SK-N-MC (cell line): Measurements from ENCODE around the gene TBCEL.
"Not testable (repeated sequence)": the region's sequence is repeated elsewhere in the genome, so short reads cannot be mapped to it uniquely, and the experiment has no call there.

Source experiments
- DNase-seq: peaks from one replicate; pipeline ENCODE4 v3.0.0-alpha.2; 2011; ENCODE audit warnings: low read depth, low spot score
- H3K27ac ChIP-seq: fragments of 200-600 bp; sonication (generic); 2 replicates; pipeline ENCODE4 v1.5.1; 2016; ENCODE audit warnings: mixed run types
- H3K36me3 ChIP-seq: fragments of 200-600 bp; sonication (generic); 2 replicates; pipeline ENCODE4 v1.6.1; 2017; ENCODE audit warnings: antibody characterized with exemption, low read length, mixed read lengths; ENCODE audit not compliant: insufficient read depth
- H3K4me3 ChIP-seq: fragments of 200-600 bp; sonication (generic); 2 replicates; pipeline ENCODE4 v1.5.1; 2016
- H3K9ac ChIP-seq: fragments of 200-600 bp; sonication (generic); 2 replicates; pipeline ENCODE4 v1.8.0; 2017; ENCODE audit warnings: mixed run types, mixed read lengths; ENCODE audit not compliant: insufficient read length
- H3K9me3 ChIP-seq: fragments of 200-600 bp; sonication (generic); 2 replicates; pipeline ENCODE4 v1.6.1; 2017; ENCODE audit warnings: low read depth, mild to moderate bottlenecking, antibody characterized with exemption, low read length, moderate library complexity, mixed read lengths
- EZH2 ChIP-seq: fragments of 200-600 bp; sonication (generic); IDR thresholded peaks from one replicate; pipeline ENCODE4 v1.6.1; 2017; ENCODE audit warnings: antibody characterized with exemption
- FOXP2 ChIP-seq: optimal IDR thresholded peaks from 2 replicates; pipeline ENCODE3; 2011; ENCODE audit warnings: mild to moderate bottlenecking, moderate library complexity; ENCODE audit not compliant: insufficient read depth; ENCODE audit errors: extremely low read length, control extremely low read depth
- POLR2AphosphoS5 ChIP-seq: IDR thresholded peaks from 2 replicates; pipeline ENCODE4 v1.6.1; 2012; ENCODE audit warnings: mild to moderate bottlenecking, low read depth, low read length, borderline replicate concordance

The TBCEL gene

DNA sequence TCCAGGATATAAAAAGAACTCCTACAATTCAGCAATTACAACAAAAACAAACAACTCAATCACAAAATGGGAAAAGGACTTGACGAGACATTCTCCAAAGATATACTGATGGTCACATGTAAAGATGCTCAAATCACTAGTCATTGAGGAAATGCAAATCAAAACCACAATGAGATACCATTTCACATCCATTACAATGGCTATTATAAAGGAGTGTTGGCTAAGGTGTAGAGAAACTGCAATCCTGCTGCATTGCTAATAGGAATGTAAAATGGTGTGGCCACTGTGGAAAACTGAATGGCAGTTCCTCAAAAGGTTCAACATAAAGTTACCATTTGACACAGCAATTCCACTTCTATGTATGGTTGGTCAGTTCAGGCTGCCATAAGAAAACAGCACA is 11.8 kb upstream of the TBCEL start:
- H3K27ac ChIP-seq: no peak overlapping the region
- H3K4me3 ChIP-seq: no peak overlapping the region
- no peak overlapping the region for H3K9ac ChIP-seq
- DNase-seq: no peak
- H3K9me3 ChIP-seq: no peaks in the 10 kb centered on the region
- TF ChIP-seq POLR2AphosphoS5 (no peak), FOXP2 (no peak), EZH2 (no peak)
- H3K36me3 ChIP-seq: no peaks in the 10 kb centered on the region

GRCh38 chr11:121018746-121019145 is 5.2 kb upstream of the TBCEL start:
- TF ChIP-seq EZH2 (no peak), FOXP2 (no peak), POLR2AphosphoS5 (no peak)
- no peak for DNase-seq
- Histone ChIP-seq H3K36me3 (no peaks in the 10 kb centered on the region), H3K9ac (no peak overlapping the region), H3K9me3 (no peaks in the 10 kb centered on the region), H3K27ac (no peak overlapping the region), H3K4me3 (no peak overlapping the region)

- H3K9me3 ChIP-seq, DNase-seq, H3K4me3 ChIP-seq, H3K36me3 ChIP-seq, H3K27ac ChIP-seq, H3K9ac ChIP-seq: not testable (repeated sequence)
These were observed 2.2 kb upstream of the TBCEL start for GRCh38 chr11:121021718-121022117.

- Histone ChIP-seq H3K27ac (no peak overlapping the region), H3K9ac (peak overlapping the region; percentile 80), H3K36me3 (no peaks in the 10 kb centered on the region), H3K4me3 (peak overlapping the region; percentile 90), H3K9me3 (no peaks in the 10 kb centered on the region)
- no peak for DNase-seq
- no peak for TF ChIP-seq FOXP2
- no peak for TF ChIP-seq POLR2AphosphoS5
- no peak for TF ChIP-seq EZH2
These were observed 1.1 kb downstream of the TBCEL start for GRCh38 chr11:121024989-121025388.

- TF ChIP-seq FOXP2 (no peak), POLR2AphosphoS5 (no peak), EZH2 (no peak)
- no peaks in the 10 kb centered on the region for H3K36me3 ChIP-seq
- H3K4me3 ChIP-seq: no peak overlapping the region
- H3K9ac ChIP-seq: no peak overlapping the region
- DNase-seq: no peak
- H3K9me3 ChIP-seq: no peaks in the 10 kb centered on the region
- H3K27ac ChIP-seq: no peak overlapping the region
These were observed 5.3 kb downstream of the TBCEL start for GRCh38 chr11:121029153-121029552.

DNA sequence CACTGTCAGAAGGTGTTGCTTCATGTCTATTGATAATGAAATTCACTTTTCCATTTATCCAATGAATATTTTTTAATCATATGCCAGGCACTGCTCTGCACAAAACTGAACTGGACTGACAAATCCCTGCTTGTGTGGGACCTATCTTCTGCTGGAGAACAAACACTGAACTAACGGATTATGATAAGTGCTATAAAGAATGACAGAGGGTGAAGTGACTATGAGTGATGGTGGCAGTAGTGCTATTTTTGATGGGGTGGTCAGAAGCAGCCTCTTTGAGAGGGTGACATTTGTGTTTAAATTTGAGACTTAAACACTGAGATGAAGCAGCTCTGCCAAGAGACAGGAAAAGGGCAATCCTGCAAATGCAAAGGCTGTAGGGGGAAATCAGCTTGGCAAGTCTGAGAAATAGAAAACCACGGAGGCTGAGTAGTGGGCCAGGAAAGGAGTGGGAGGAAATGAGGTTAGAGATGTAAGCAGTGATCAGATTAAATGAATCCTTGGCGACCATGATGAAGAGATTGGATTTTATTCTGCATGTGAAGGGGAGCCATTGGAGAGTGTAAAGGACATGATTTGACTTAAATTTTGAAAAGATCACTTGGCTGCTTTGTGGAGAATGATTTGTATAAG is 6.0 kb downstream of the TBCEL start:
- TF ChIP-seq EZH2 (no peak), POLR2AphosphoS5 (no peak), FOXP2 (no peak)
- Histone ChIP-seq H3K27ac (no peak overlapping the region), H3K9ac (no peak overlapping the region), H3K4me3 (no peak overlapping the region), H3K36me3 (no peaks in the 10 kb centered on the region), H3K9me3 (no peaks in the 10 kb centered on the region)
- no peak for DNase-seq

- no peaks in the 10 kb centered on the region for H3K9me3 ChIP-seq
- no peaks in the 10 kb centered on the region for H3K36me3 ChIP-seq
- no peak overlapping the region for H3K4me3 ChIP-seq
- H3K9ac ChIP-seq: no peak overlapping the region
- no peak for DNase-seq
- no peak overlapping the region for H3K27ac ChIP-seq
- TF ChIP-seq FOXP2 (no peak), POLR2AphosphoS5 (no peak), EZH2 (no peak)
These were observed 7.3 kb downstream of the TBCEL start for GRCh38 chr11:121031167-121031566.

DNA sequence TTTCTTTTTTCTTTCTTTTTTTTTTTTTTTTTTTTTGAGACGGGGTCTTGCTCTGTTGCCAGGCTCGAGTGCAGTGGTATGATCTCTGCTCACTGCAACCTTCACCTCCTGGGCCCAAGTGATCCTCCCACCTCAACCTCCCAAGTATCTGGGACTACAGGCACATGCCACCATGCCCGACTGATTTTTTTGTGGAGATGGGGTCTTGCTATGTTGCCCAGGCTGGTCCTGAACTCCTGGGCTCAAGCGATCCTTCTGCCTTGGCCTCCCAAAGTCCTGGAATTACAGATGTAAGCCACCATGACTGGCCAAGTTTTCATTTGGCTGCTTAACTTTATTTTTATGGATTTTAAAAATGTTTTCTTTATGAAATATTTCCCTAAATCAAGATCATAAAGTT is 7.7 kb downstream of the TBCEL start:
- not testable (repeated sequence) for H3K9me3 ChIP-seq, H3K27ac ChIP-seq, DNase-seq, H3K36me3 ChIP-seq, H3K4me3 ChIP-seq, H3K9ac ChIP-seq

DNA sequence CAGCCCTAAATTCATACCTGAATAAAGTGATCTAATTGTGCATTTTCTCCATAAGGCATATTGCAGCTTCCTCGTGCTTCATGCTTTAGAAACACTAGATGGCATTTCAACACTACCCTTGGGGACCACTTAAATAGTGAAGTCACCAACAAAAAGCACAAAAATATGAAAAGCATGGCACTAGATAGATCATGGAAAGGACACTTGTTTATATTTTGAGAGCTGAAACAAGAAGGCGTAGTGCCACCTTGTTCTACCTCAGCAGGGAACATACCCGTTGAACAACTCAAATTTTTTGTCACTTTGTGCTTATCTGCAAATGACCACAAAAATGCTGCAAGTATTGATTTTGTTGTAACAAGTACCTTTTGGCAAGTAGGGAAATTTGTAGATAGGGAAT is 8.6 kb downstream of the TBCEL start:
- Histone ChIP-seq H3K9me3 (no peaks in the 10 kb centered on the region), H3K36me3 (no peaks in the 10 kb centered on the region), H3K9ac (no peak overlapping the region), H3K4me3 (no peak overlapping the region), H3K27ac (no peak overlapping the region)
- DNase-seq: no peak
- TF ChIP-seq FOXP2 (no peak), EZH2 (no peak), POLR2AphosphoS5 (no peak)
